IMR-90 (cell line): ENCODE measurements around the gene NIPA2. TPM values are rescaled to one million over a fixed set of nuclear protein-coding genes. Genes with fewer than 3 reads are reported as not detected.

Experiments
- ATAC-seq: fragments of 200-7000 bp; cut with Tn5 transposase; 2 replicates; pipeline ENCODE4 v1.9.1; 2020; ENCODE audit warnings: low read depth, mild to moderate bottlenecking, moderate library complexity
- BruUV-seq: library from RNA; stranded (reverse); fragments of 400-500 nt; replicated peaks from 2 replicates; lab custom pipeline; 2021; lab: Mats Ljungman, UMichigan
- CTCF ChIA-PET: fragments of 300-600 bp; formaldehyde crosslinking; extraction: SDS; loops from one replicate; lab custom pipeline; 2021; ENCODE audit warnings: antibody characterized with exemption; lab: Yijun Ruan, JAX
- POLR2A ChIA-PET: fragments of 300-600 bp; sonication (Branson Sonifier 250); formaldehyde crosslinking; loops from one replicate; lab custom pipeline; 2022; ENCODE audit warnings: antibody characterized with exemption; ENCODE audit not compliant: unreplicated experiment; lab: Charles Lee
- DNase-seq: peaks from one replicate; pipeline ENCODE4 v3.0.0; 2013
- H2AFZ ChIP-seq: replicated peaks from 2 replicates; pipeline ENCODE3; 2013; ENCODE audit warnings: low read length, mild to moderate bottlenecking; ENCODE audit not compliant: poor library complexity
- H2AK5ac ChIP-seq: 2 replicates; pipeline ENCODE4 v1.6.1; 2013; ENCODE audit warnings: low read depth, low read length, inconsistent platforms
- H2AK9ac ChIP-seq: replicated peaks from 2 replicates; pipeline ENCODE3; 2013; ENCODE audit warnings: mild to moderate bottlenecking, low read depth, low read length, moderate library complexity; ENCODE audit not compliant: poor library complexity
- H2BK120ac ChIP-seq: 2 replicates; pipeline ENCODE4 v1.6.1; 2013; ENCODE audit warnings: low read depth, low read length, inconsistent platforms
- H2BK15ac ChIP-seq: 3 replicates; pipeline ENCODE4 v1.6.1; 2013; ENCODE audit warnings: low read depth, low read length, inconsistent platforms
- H2BK20ac ChIP-seq: 2 replicates; pipeline ENCODE4 v1.6.1; 2013; ENCODE audit warnings: low read depth, mild to moderate bottlenecking, inconsistent platforms, low read length, moderate library complexity
- H2BK5ac ChIP-seq: 2 replicates; pipeline ENCODE4 v1.6.1; 2013; ENCODE audit warnings: mild to moderate bottlenecking, low read depth, low read length, inconsistent platforms; ENCODE audit not compliant: poor library complexity, severe bottlenecking
- H3K14ac ChIP-seq: replicated peaks from 2 replicates; pipeline ENCODE4 v1.6.1; 2013; ENCODE audit warnings: low read depth, low read length, inconsistent platforms
- H3K18ac ChIP-seq: 2 replicates; pipeline ENCODE4 v1.6.1; 2013; ENCODE audit warnings: low read depth, low read length, control low read depth
- H3K23ac ChIP-seq: 2 replicates; pipeline ENCODE4 v1.6.1; 2013; ENCODE audit warnings: low read depth, low read length, inconsistent platforms
- H3K27ac ChIP-seq: 2 replicates; pipeline ENCODE4 v1.5.1; 2013; ENCODE audit warnings: mild to moderate bottlenecking, control low read depth, low read length; ENCODE audit not compliant: insufficient read depth
- H3K27me3 ChIP-seq: 2 replicates; pipeline ENCODE4 v1.6.1; 2013; ENCODE audit warnings: low read length; ENCODE audit not compliant: control insufficient read depth, insufficient read depth
- H3K36me3 ChIP-seq: 2 replicates; pipeline ENCODE4 v1.6.1; 2013; ENCODE audit warnings: low read length, mixed read lengths; ENCODE audit not compliant: control insufficient read depth, insufficient read depth
- H3K4ac ChIP-seq: 2 replicates; pipeline ENCODE4 v1.6.1; 2013; ENCODE audit warnings: low read depth, low read length, inconsistent platforms
- H3K4me1 ChIP-seq: 2 replicates; pipeline ENCODE4 v1.6.1; 2013; ENCODE audit warnings: low read length, mixed read lengths; ENCODE audit not compliant: control insufficient read depth, insufficient read depth
- H3K4me2 ChIP-seq: 2 replicates; pipeline ENCODE4 v1.6.1; 2013; ENCODE audit warnings: low read depth, mild to moderate bottlenecking, control low read depth, low read length, moderate library complexity
- H3K4me3 ChIP-seq: 2 replicates; pipeline ENCODE4 v1.5.1; 2013; ENCODE audit warnings: low read depth, mild to moderate bottlenecking, control low read depth, low read length, moderate library complexity; ENCODE audit not compliant: insufficient read depth
- H3K56ac ChIP-seq: 2 replicates; pipeline ENCODE4 v1.6.1; 2013; ENCODE audit warnings: low read length, inconsistent platforms; ENCODE audit not compliant: insufficient read depth; ENCODE audit errors: extremely low read depth
- H3K79me1 ChIP-seq, 2 experiments: 2 replicates each; pipeline ENCODE4 v1.6.1; 2013; ENCODE audit warnings: low read length in 2 of 2, inconsistent platforms in 1 of 2, low read depth in 1 of 2
- H3K9ac ChIP-seq: 2 replicates; pipeline ENCODE4 v1.6.1; 2013; ENCODE audit warnings: low read depth, low read length, control low read depth
- H3K9me1 ChIP-seq: 2 replicates; pipeline ENCODE4 v1.6.1; 2013; ENCODE audit warnings: low read length, inconsistent platforms; ENCODE audit not compliant: insufficient read depth
- H3K9me3 ChIP-seq: 2 replicates; pipeline ENCODE4 v1.6.1; 2013; ENCODE audit warnings: low read length; ENCODE audit not compliant: control insufficient read depth, insufficient read depth
- H4K20me1 ChIP-seq: 2 replicates; pipeline ENCODE4 v1.6.1; 2013; ENCODE audit warnings: low read length, inconsistent platforms; ENCODE audit not compliant: insufficient read depth
- H4K5ac ChIP-seq: 2 replicates; pipeline ENCODE4 v1.6.1; 2013; ENCODE audit warnings: mild to moderate bottlenecking, low read depth, low read length, control low read depth
- H4K8ac ChIP-seq, 2 experiments: 2 replicates each; pipeline ENCODE4 v1.6.1; 2013; ENCODE audit warnings: low read depth in 2 of 2, low read length in 2 of 2, control low read depth in 1 of 2, inconsistent platforms in 1 of 2
- H4K91ac ChIP-seq: 2 replicates; pipeline ENCODE4 v1.6.1; 2013; ENCODE audit warnings: low read depth, low read length, inconsistent platforms; ENCODE audit not compliant: insufficient read depth
- MXI1 ChIP-seq: IDR thresholded peaks from 2 replicates; pipeline ENCODE4 v1.6.1; 2012; ENCODE audit warnings: low read depth, mild to moderate bottlenecking, low read length, moderate library complexity, borderline replicate concordance
- SMC3 ChIP-seq: fragments of 150-350 bp; IDR thresholded peaks from 2 replicates; pipeline ENCODE4 v1.6.1; 2016; ENCODE audit warnings: low read depth, mild to moderate bottlenecking, antibody characterized with exemption, low read length, moderate library complexity
- WGBS, 2 experiments: methylation state at CpG; one replicate each; pipeline versions ENCODE4 v1.1.5 to v1.1.7; 2013; ENCODE audit warnings: missing lambda C conversion rate in 2 of 2; ENCODE audit not compliant: insufficient read length in 1 of 2; ENCODE audit errors: extremely low coverage in 2 of 2; 5-methylcytosine and 5-hydroxymethylcytosine counted together
- dilution Hi-C: fragments of 300-500 bp; cut with HindIII; formaldehyde crosslinking; loops from one replicate; pipeline ENCODE4 v1.14.3; 2018; ENCODE audit warnings: low sequenced_read_pairs; ENCODE audit not compliant: unreplicated experiment
- in situ Hi-C: fragments of 300-500 bp; cut with MboI; formaldehyde crosslinking; loops from 3 replicates; pipeline ENCODE4 v1.14.3; 2019; ENCODE audit warnings: low sequenced_read_pairs, inconsistent platforms, mixed read lengths
- intact Hi-C: fragments of 100-400 bp; cut with micrococcal nuclease; formaldehyde crosslinking; loops from 2 replicates; pipeline ENCODE4 v1.10.0; 2022
- polyA plus RNA-seq, 3 experiments: library from polyadenylated mRNA; depleted of rRNA; stranded (reverse); fragments of >200 nt; gene quantifications; 2 replicates each; pipeline ENCODE4 v1.2.3, GENCODE V29; 2012; ENCODE audit warnings: low replicate concordance in 1 of 3
- total RNA-seq: library from RNA; depleted of rRNA; stranded (reverse); fragments of >200 nt; gene quantifications from 2 replicates; pipeline ENCODE4 v1.2.3, GENCODE V29; 2012

NIPA2 gene
- total and polyA plus RNA-seq, 2 of the 4 experiments (the other 2 are of a cell fraction) = 33.0 to 38.0 TPM

GRCh38 chr15:22795206-22796063, 43.0 kb upstream of the NIPA2 start:
- 100% methylated on average over 4 of the region's 20 CpGs; no CpG with 5 or more reads in 1 of the 2 experiments for WGBS, 2 experiments
- Histone ChIP-seq H3K14ac (no peak overlapping the region), H3K4me2 (no peak overlapping the region), H3K23ac (no peak overlapping the region; the same call in 1 of the 2 replicates), H2BK20ac (no peak overlapping the region), H2BK120ac (no peak overlapping the region), H4K20me1 (no peaks in the 10 kb centered on the region), H2AK9ac (no peak overlapping the region), H3K56ac (no peak overlapping the region), H3K9ac (no peak overlapping the region), H2BK15ac (no peak overlapping the region), H3K79me1 (peaks cover 14 to 21% of the 10 kb centered on the region in 2 experiments; a peak in 3 of 4 replicates), H2AK5ac (no peak overlapping the region), H3K4me1 (no peaks in the 10 kb centered on the region), H4K91ac (no peak overlapping the region), H2BK5ac (no peak overlapping the region), H3K9me1 (peaks cover 10% of the 10 kb centered on the region; the same call in 1 of the 2 replicates), H4K5ac (no peak overlapping the region), H3K18ac (no peak overlapping the region), H3K27me3 (no peaks in the 10 kb centered on the region), H2AFZ (no peak overlapping the region), H3K4me3 (no peak overlapping the region), H3K4ac (no peak overlapping the region), H3K36me3 (no peaks in the 10 kb centered on the region), H3K27ac (no peak overlapping the region), H4K8ac (no peak overlapping the region), H3K9me3 (no peaks in the 10 kb centered on the region)
- no TSS peak for BruUV-seq
- ChIA-PET CTCF (no interaction called here), POLR2A (no interaction called here)
- dilution Hi-C loops (no loop called here), in situ Hi-C loops (no loop called here), intact Hi-C loops (no loop called here)
- ATAC-seq (no peak), DNase-seq (no peak)
- TF ChIP-seq MXI1 (no peak), SMC3 (no peak)
